GM18517 (cell line): Measurements from ENCODE around the gene LCOR.

Source experiments
- ATAC-seq: cut with Tn5 transposase; IDR thresholded peaks from one replicate; pipeline ENCODE4 v1.9.1; 2021; ENCODE audit warnings: mild to moderate bottlenecking, moderate library complexity; ENCODE audit not compliant: unreplicated experiment

The LCOR gene

DNA sequence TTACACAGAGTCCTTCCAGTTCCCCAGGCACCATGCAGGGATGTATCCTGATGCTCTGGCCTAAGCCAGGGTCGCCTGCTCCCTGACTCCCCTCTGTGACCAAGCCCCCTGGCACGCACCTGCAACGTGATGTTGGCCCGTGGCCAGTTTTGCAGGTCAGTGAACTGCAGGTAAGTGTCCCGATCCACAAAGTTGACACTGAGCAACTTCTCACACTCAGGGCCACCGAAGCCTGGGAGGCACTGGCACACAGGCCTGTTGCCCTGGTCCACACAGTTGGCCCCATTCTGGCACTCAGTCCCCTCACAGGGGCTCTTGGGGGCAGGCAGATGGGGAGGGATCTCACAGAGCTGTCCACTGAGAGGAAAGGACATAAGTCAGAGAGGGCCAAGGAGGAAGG, 174.3 kb downstream of the LCOR start:
- no peak for ATAC-seq

DNA sequence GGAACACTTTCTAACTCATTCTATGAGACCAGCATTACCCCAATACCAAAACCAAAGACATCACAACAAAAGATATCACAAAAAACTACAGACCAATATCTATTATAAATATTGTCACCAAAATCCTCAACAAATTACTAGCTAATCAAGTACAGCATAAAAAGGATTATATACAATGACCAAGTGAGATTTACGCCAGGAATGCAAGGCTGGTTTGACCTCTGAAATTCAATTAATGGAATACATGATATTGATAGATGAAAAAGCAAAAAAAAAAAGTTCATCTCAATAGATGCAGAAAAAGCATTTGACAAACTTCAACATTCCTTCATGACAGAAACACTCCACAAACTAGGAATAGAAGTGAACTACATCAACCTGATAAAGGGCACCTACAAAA, 175.3 kb downstream of the LCOR start:
- ATAC-seq: no peak

DNA sequence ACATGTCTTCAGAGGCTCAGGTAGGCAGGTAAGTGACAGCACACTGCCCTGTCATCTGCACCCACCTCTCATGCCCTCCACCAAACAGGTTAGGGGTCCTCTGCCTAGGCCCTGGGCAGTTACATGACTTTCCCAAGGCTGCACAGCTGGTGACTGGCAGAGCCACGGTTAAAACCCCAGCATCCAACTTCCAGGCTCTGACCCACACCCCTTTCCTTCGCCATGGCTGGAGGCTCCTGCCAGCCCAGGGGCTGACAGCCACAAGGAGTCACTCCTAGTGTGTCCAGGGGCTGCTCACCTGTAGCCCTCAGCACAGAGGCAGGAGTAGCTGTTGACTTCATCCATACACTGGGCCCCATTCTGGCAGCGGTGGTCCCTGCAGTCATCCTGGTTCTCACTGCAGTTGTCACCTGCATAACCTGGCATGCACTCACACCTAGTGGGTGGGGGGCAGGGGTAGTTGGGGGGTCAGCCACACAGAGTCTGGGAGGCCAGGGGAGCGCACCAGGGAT, 178.7 kb downstream of the LCOR start:
- ATAC-seq: no peak

DNA sequence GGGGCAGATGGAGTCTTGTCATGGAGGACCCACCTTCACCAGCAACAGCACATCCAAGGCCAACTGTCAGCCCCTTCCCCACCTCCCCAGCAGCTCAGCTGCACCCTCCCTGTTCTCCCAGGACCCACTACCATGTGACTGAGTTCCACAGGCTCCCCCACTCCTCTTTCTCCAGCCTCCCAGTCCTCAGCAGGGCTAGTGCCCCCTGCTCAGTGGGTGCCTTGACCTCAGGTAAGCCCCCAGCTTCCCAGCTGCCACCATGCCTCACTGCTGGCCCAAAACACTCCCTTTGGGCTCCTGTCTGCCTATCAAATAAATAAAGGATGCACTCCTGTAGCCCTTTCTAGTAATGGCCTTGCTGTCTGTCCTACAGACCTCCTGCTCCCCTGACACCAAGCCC, 179.3 kb downstream of the LCOR start:
- no peak for ATAC-seq

DNA sequence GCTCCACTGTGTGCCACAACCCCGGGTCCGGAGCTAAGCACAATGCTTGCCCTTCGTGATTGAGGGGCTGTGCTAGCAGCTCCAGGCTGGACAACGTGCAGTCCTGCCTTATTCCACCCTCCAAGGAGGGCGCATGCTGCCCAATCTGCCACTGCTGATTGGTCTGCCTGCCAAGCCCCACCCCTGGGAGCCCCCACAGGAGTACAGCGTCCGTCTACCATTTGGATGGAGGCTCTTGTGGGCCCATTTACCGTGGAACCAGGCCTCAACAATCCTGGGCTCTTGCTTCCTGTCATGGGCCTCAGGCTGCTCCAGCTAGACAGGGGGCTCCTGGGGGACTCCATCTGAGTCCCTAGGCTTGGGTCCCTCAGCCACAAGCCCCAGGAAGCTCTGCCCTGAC, 180.4 kb downstream of the LCOR start:
- no peak for ATAC-seq

DNA sequence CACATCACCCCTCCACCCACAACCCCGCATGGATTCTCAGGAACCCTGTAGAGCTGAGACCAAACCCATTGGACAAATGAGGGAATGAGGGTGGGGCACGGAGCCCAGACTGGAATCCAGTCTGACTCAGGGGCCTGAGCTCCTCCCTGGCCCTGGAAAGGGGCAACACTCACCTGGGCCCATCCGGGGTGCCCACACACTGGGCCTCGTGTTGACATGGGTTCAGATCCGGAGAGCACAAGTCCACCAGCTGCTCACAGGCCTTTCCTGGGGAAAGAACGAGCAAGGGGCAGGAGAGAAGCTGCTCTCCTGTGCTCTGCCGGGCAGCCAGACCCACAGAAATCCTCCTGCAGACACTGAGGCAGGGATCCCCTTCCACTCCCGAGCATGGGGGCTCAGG, 181.5 kb downstream of the LCOR start:
- ATAC-seq: no peak

DNA sequence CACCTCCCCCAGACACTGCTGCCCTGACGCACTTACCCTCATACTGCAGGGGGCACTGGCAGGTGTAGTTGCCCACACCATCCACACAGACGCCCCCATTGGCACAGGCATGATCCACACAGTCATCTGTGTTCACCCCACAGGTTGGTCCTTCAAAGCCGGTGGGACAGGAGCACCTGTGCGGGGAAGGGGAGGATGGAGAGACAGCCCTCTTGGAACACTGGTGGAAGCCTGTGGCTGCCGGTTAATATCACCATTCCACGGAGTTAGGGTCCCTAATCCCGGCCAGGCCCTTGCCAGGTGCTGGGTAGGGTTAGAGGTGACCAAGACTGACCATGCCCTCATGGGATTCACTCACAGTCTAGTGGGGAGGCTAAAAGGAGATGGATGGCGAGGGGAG, 181.9 kb downstream of the LCOR start:
- no peak for ATAC-seq

DNA sequence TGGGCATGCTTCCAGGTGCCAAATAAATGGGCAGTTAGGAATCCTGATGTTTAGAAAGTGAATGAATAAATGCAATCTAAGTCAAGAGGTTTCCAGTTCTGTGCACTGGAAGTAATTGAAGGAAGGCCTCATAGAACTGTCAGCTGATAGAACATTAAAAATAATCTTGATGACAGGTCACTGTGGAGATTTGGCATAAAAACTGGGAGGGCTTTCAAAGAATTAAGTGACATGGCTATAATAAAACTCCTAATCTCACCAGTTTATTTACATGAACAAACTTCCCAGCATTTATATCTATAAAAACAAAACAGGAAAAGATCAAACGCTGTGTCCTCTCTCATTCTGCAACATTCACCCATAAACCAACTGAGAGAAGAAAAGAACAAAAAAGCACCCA, 183.1 kb downstream of the LCOR start:
- ATAC-seq: no peak

DNA sequence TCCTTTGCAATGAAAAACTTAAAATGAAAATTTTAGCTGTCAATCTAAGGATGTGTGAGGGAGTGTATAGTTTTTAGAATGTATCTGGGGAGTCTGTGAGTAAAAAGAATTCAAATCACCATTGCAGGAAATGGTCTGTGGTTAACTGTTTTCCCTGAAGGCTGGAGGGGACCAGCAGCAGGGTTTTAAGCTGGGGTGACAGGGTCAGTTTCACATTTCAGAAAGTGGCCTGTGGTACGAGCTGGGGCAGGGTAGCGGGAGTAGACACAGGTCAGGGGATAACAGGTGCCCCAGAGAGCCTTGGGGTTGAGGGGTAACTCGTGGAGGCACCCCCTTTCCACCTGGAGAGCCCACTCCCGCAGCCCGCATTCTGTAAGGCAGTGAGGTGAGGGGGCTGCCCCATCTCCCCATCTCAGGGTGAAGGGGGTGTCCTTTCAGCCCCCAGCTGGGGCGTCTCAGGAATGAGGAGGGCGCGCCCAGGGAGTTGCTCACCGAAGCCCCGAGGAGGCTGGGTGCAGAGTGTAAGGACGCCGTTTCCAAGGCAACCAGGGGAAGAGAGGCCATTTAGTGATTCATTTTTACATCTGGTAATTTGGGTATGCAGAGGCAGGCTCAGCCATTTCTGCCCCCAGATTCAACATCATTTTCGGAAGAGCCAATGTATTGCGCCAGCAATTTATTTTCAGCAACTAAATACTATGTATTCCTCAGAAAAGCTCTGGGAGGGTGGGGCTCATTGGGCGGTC, 184.8 kb downstream of the LCOR start:
- peak; percentile 76 for ATAC-seq

DNA sequence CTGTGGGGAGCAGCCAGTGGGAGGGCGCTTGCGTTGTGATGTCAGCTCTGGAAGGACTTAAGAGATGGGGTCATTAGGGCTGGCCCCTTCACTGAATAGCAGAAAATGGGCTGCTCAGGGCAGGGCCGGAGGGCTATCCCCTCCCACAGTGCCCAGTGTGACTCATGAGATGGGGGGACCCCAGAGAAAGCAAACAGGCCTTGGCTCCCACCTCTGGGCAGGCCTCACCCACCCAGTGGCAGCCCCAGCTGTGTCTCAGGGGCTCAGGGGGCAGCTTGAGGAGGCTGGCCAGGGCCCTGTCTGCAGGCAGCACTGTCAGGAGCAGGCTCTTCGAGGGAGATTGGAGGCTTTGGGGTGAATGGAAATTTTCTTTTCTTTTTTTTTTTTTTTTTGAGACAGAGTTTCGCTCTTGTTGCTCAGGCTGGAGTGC, 185.4 kb downstream of the LCOR start:
- ATAC-seq: no peak

DNA sequence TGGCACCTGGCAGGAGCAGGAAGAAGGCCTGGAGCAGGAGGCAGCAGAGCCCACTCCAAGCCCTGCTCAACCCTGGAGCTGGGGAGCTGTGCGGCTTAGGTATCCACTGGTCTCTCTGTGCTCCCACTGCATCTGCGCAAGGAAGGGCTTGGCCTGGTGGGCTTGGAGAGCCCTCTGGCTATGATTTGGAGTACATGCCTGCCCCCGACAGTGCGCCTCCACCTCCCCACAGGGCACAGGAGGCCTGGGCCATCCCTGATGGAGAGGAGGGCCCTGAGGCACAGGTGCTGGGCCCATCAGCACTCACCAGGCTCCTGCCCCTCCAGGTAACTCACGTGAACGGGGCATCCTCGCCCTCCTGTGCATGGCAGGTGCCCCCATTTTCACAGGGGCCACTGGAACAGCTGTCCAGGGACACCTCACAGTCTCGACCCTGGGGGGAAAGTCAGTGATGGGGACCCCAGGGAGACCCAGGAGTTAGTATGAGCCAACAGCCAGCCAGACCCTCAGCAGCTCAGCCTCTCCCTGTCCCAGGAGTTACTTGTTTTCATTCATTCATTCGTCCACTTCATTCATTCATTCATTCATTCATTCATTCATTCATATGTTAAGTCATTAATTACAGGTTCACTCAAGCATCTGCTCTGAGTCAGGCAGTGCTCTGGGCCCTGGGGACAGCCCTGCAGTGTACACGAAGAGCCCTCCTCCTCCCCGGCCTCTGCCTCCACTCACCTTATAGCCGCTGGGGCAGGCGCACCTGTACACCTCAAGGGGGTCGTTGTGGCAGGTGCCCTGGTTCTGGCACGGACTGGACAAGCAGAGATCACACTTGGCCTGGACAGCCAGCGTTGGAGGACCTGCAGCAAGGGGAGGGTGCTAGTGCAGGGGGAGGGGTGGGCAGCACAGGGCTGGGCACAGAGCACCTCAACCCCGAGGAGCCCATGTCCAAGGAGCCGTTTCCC, 186.4 kb downstream of the LCOR start:
- no peak for ATAC-seq

DNA sequence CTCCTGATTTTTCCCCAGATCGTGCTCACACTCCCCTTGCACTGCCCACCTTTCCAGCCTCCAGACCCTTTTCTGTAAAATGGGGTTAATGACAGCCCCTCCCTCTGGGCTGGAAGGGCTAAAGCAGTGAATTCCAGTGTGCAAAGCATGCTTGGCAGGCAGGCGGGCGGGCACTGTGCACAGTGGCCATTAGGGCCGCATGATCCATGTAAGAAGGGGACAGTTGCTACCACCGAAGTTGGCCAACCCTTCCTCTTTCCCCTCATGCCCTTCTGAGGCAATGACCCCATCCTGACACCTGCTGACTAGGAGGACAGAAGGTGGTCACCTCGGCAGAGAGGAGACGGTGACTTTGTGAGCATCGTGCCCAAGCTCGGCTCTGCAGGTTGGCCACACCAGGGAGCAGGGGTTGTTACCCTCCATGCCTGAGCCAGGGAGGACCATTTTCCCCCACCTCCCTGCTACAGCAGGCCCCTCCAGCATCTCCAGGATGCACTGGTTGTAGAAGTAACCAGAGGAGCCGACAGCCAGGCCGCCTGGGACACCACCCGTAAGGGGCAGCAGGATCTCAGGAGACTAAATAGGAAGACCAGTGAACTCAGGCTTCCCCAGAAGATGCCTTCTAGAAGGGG, 187.2 kb downstream of the LCOR start:
- no peak for ATAC-seq

DNA sequence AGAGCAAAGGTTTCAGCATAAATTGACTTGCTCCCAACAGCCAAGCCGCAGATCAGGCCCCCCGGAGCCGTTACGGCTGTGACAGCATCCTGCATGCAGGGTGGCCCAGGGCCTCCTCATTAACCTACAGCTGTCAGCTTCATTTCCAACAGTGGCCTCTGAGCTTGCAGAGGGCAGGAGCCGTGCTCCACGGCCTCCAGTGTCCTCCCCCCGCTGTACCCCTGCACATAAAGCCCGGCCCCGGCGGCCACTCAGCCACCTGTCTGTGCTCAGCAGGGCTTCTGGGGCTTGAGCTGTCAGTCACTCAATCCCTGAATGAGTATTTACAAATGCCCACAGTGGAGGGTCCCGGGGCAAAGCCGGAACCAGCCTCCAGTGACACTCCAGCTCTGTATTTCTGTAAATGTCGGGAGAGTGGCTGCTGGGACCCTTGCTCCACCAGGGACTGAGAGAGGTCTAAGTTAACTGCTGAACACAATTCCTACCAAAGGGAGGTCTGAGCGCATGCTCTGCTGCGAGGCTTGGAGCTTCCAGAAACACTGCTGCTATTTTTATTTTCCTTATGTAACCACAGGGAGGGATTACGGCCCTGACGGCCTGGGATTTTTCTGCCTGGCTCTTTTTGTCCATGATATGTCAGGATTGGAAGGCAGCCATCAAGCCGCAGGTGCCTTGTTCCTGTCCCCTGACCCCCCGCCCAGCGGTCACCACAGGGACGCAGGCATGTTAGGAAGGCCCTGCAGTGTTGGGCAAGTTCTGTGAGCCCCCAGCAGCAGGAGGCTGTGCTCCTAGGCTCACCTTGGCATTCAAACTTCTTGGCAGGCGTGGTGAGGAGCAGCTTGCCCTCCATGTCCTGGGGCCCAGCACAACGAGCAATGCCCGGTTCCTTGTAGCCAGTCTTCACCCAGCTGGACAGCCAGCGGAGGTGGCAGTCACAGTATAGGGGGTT, 188.6 kb downstream of the LCOR start:
- no peak for ATAC-seq

DNA sequence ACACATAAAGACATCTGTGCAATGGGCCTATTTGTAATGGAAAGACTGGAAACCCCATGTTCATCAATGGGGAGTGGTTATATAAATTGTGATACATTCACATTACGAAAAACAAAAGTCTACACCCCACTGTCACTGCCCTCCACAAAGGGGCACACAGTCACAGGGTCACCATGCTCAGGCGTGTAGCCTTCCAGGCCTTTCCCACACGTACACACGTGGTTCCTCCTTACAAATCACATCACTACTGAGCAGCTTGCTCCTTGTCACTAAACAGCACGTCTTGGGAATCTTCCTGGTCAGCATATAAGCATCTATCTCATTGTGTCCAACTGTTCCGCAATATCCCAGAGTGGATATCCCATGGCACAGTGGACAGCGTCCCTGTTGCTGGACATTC, 190.5 kb downstream of the LCOR start:
- ATAC-seq: no peak

DNA sequence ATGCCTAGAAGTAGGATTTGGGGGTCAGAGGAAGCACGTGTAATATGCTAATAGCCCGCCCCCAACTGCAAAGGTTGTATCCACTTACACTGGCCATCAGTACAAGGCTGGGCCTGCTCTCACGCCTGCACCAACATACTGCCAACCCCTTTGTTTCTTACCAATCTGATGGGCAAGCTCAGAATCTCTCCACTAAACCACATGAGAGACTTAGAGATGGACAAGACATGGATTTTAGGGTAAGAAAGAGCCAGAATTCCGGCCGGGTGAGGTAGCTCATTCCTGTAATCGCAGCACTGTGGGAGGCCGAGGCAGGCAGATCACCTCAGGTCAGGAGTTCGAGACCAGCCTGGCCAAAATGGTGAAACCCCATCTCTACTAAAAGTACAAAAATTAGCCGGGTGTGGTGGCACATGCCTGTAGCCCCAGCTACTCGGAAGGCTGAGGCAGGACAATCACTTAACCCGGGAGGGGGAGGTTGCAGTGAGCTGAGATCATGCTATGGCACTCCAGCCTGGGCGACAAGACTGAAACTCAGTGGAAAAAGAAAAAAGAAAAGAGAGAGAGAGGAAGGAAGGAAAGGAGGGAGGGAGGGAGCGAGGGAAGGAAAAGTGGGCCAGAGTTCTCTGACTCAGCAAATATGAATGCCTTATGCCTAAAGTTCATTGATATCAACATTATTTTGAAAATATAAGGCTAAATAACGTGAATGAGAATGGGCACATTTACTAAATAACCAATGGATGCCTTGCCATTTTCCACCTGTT, 191.5 kb downstream of the LCOR start:
- no peak for ATAC-seq

DNA sequence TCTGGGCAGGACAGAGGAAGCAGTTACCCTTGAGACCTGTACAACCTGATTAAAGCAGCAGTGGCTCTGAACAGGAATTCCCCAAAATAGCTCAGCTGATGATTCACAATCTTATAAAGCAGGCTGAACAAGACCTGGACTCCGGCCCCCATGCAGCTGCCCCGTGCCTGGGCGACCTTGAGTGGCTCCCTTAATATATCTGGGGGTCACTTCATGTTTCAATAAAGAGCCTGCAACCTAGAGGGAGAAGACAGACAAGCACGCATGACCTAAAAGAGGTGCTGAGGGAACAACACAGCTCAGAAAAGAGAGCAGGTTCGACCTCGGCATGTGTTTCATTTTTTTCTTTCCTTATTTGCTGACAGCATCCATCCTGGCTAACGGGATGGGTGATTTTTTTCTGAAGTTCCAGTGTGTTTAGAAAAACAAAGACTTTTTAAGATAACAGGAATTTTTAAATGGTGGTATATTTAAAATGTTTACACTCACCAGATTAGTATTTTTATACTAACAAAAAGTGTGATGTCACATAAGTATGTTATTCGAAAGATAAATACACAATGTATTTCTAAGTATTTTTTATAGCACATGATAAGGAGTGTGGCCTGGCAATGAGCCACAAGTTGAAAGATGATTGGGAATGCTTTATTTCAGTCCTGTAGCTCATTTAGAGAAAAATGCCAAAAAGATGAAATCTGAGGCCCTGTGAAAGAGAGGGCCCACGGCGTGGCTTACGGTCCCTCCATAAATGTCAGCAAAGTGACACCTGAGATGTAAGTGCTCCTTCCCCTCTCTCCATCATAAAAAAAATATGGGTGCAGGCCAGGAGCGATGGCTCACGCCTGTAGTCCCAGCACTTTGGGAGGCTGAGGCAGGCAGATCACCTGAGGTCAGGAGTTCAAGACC, 192.3 kb downstream of the LCOR start:
- no peak for ATAC-seq

DNA sequence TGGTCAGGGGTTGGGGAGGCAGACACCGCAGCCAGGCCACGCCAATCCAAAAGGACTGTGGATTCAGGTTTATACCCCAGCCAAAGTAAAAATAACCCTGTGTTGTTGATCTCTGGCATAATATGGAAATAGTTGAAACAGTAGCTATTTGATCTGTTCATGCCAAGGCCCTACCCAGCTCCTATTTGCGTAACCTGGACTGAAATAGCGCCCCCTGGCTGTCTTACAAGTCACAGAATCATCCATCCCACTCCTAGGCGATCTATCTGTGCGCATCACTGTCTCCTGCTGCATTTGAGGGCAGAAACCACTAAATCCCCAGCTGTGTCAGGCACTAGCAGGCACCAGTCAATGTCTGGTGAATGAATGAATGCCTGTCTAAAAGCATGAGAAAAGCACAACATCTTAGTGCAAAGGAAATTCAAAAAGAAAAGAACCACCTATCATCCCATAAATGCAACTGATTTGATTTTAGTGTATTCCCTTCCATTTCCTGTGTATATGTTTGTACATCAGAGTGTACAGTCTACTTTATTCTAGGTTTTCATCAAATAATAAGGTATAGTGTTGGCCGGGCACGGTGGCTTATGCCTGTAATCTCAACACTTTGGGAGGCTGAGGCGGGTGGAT, 193.6 kb downstream of the LCOR start:
- no peak for ATAC-seq
